ENCODE measurements around the gene CETP. TPM values are rescaled to one million over a fixed set of nuclear protein-coding genes. Genes with fewer than 3 reads are reported as not detected.

Gene CETP
- total and polyA plus RNA-seq, 2 of the 8 experiments (the other 6 are each of a cell fraction or from before 2014, with no cell fraction given) = not detected

DNA sequence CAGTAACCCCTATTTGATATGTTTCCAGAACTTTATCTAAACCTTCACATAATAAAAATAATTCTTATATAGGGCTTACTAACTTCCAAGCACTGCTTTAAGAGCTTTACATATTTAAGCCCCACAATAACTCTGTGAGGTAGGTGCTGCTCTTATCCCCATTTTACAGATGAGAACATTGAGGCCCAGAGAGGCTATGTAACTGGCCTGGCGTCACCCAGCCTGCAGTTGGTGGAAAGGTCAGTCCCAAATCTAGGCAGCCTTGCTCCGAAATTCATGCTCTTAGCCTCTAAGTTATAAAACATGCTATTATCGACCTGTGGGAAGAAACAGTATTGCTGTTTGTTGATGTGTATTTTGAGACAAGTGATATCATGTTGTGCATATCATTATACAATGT is 36.6 kb downstream of the CETP start:
- H3K14ac ChIP-seq (ENCODE audit: insufficient read length) = no peak overlapping the region
- H2BK15ac ChIP-seq (ENCODE audit: low read length) = no peak overlapping the region
- no peaks in the 10 kb centered on the region for H3K23me2 ChIP-seq (ENCODE audit: low read depth, low read length)
- no peaks in the 10 kb centered on the region for H3K79me2 ChIP-seq (ENCODE audit: control insufficient read depth in 1 of 2, insufficient read depth in 2 of 2, low read length in 2 of 2)
- no peaks in the 10 kb centered on the region for H4K20me1 ChIP-seq (replicated peaks in 1 of 2; ENCODE audit: control insufficient read depth in 1 of 2, insufficient read depth in 2 of 2, low read length in 2 of 2)
- WGBS, 2 experiments (ENCODE audit: extremely low coverage in 1 of 2, insufficient coverage in 1 of 2, insufficient read length in 1 of 2, insufficient replicate concordance in 2 of 2, low coverage in 1 of 2, low lambda C conversion rate in 2 of 2, missing lambda C conversion rate in 1 of 2) = 88% methylated on average over 3 of the region's 3 CpGs; no CpG with 5 or more reads in 1 of the 2 experiments
- no peak overlapping the region for H3K4me3 ChIP-seq (ENCODE audit: extremely low read depth in 1 of 4, insufficient read depth in 2 of 4, low read depth in 3 of 4, low read length in 4 of 4)
- H2BK5ac ChIP-seq (ENCODE audit: low read depth, low read length) = no peak overlapping the region
- no peak overlapping the region for H2BK120ac ChIP-seq (replicated peaks; ENCODE audit: low read depth, low read length)
- no peak overlapping the region for H3K9ac ChIP-seq (replicated peaks in 1 of 4; ENCODE audit: extremely low read depth in 1 of 4, low read depth in 3 of 4, low read length in 3 of 4)
- H3K79me1 ChIP-seq (ENCODE audit: low read depth, low read length) = no peaks in the 10 kb centered on the region
- no peak for DNase-seq (ENCODE audit: low read depth in 1 of 2, low spot score in 2 of 2)
- ChIA-PET CTCF (ENCODE audit: partially characterized antibody) (interaction anchor here (0.7 to 1.9 kb wide), 3 partner anchors 33 to 219 kb away, joined by 3 to 5 read pairs (median 4); no protein-coding TSS in a partner anchor), POLR2A (ENCODE audit: partially characterized antibody) (interaction anchor here (0.6 kb wide), 1 partner anchor 32 kb away, joined by 3 read pairs; no protein-coding TSS in a partner anchor)
- H3K18ac ChIP-seq (ENCODE audit: extremely low read depth, low read length) = no peak overlapping the region
- H3K56ac ChIP-seq (replicated peaks; ENCODE audit: insufficient read length, low read depth, low read length) = no peak overlapping the region
- H4K5ac ChIP-seq (ENCODE audit: insufficient read length, low read depth, low read length) = no peak overlapping the region
- no peak overlapping the region for H3K4ac ChIP-seq (replicated peaks; ENCODE audit: insufficient read length, low read depth, low read length)
- FAIRE-seq = no peak
- H4K91ac ChIP-seq (replicated peaks; ENCODE audit: insufficient read length, low read length) = no peak overlapping the region
- H2AFZ ChIP-seq (ENCODE audit: low read length) = no peak overlapping the region
- no peaks in the 10 kb centered on the region for H3K36me3 ChIP-seq (ENCODE audit: control insufficient read depth in 2 of 4, insufficient read depth in 4 of 4, low read length in 3 of 4)
- no peak overlapping the region for H3K4me2 ChIP-seq (ENCODE audit: insufficient read depth in 1 of 2, low read depth in 2 of 2, low read length in 2 of 2)
- no peak overlapping the region for H2AK5ac ChIP-seq (ENCODE audit: low read depth, low read length)
- peaks cover 0 to 5% (median 0%) of the 10 kb centered on the region in 4 experiments; a peak in 2 of 7 replicates for H3K4me1 ChIP-seq (replicated peaks in 1 of 4; ENCODE audit: control insufficient read depth in 3 of 4, insufficient read depth in 4 of 4, low read length in 3 of 4)
- H3K23ac ChIP-seq (ENCODE audit: insufficient read length) = no peak overlapping the region
- no peak overlapping the region for H3K27ac ChIP-seq (ENCODE audit: low read depth, low read length)
- H2BK12ac ChIP-seq (ENCODE audit: low read depth, low read length) = no peak overlapping the region
- TF ChIP-seq, protein P1, sequence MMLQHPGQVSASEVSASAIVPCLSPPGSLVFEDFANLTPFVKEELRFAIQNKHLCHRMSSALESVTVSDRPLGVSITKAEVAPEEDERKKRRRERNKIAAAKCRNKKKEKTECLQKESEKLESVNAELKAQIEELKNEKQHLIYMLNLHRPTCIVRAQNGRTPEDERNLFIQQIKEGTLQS (IDR thresholded peaks at IDR 0.05; ENCODE audit: insufficient read depth, low read depth, low read length) = no peak
- no peak for TF ChIP-seq KDM1A (IDR thresholded peaks at IDR 0.05; ENCODE audit: borderline replicate concordance, low read length)
- no peak overlapping the region for H2BK20ac ChIP-seq (ENCODE audit: low read length)
- H3K27me3 ChIP-seq (replicated peaks in 1 of 4; ENCODE audit: control insufficient read depth in 3 of 4, extremely low read depth in 1 of 4, insufficient read depth in 3 of 4, low read length in 3 of 4) = peaks cover 0 to 5% (median 0%) of the 10 kb centered on the region in 4 experiments; a peak in 1 of 7 replicates
- H4K8ac ChIP-seq (ENCODE audit: extremely low read depth, insufficient read depth, low read length) = no peak overlapping the region
- no peaks in the 10 kb centered on the region for H3K9me3 ChIP-seq (ENCODE audit: insufficient read depth in 2 of 2, low read depth in 1 of 2, low read length in 1 of 2)
